Upper lobe of left lung (tissue), 4 donors: ENCODE results near the gene HOXA4.

Experiments used
- EP300 ChIP-seq, 4 donors: sonication (generic); formaldehyde crosslinking; IDR thresholded peaks; one replicate each; pipeline ENCODE4 v1.5.1; 2017; ENCODE audit warnings: antibody characterized with exemption in 4 of 4, control low read depth in 2 of 4
- TF ChIP-seq, protein P1 (sequence below), 6 experiments: fragments of 450-650 bp in 4 of 6; fragments of 200-600 bp in 2 of 6; sonication (generic) in 2 of 6; IDR thresholded peaks; one replicate each; pipeline ENCODE4 v1.5.1; 2016 to 2019; ENCODE audit warnings: antibody characterized with exemption in 6 of 6

DNA sequence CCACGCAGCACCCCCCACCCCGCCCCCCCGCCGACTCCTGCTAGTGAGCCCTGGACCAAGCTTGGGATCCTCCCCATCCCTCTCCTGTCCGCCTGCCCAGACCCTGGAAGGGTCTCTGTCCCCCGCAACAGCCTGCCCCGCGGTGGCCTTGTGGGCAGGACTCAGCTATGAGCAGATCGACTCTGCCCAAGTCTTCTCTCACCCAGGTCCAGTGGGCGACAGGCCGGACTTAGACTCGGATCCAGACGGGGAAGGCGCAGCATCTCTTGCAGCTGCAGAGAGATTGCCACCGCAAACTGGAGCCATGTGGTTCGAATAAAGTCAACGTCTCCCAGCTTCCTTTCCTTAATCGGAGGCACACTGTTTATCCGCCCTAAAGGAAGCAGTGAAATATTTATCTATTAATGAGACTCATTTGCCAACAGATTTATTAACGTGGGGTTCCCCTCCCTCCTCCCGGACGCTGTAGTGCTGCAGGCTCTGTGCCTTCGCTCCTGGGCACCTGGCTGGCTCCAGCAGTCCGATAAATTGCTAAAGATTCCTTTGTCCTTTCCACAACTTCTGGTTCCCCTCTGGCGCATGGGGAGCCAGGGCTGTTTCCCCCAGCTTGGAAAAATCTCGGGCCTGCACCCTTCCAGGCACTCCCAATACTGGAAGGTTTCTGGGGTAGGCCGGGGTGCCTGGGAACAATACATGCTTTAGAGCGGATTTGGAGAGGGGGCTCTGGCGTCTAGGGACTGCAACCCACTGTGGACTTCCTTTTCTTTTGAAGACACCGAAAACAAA is 26.6 kb upstream of the HOXA4 start:
- TF ChIP-seq, protein P1, sequence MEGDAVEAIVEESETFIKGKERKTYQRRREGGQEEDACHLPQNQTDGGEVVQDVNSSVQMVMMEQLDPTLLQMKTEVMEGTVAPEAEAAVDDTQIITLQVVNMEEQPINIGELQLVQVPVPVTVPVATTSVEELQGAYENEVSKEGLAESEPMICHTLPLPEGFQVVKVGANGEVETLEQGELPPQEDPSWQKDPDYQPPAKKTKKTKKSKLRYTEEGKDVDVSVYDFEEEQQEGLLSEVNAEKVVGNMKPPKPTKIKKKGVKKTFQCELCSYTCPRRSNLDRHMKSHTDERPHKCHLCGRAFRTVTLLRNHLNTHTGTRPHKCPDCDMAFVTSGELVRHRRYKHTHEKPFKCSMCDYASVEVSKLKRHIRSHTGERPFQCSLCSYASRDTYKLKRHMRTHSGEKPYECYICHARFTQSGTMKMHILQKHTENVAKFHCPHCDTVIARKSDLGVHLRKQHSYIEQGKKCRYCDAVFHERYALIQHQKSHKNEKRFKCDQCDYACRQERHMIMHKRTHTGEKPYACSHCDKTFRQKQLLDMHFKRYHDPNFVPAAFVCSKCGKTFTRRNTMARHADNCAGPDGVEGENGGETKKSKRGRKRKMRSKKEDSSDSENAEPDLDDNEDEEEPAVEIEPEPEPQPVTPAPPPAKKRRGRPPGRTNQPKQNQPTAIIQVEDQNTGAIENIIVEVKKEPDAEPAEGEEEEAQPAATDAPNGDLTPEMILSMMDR (IDR thresholded peaks at IDR 0.05), result no peak
- TF ChIP-seq EP300 (IDR thresholded peaks at IDR 0.05), result no peak
